DND-41 (cell line): ENCODE results near the gene GABRG3.

Source experiments
- ATAC-seq: fragments of 200-7000 bp; cut with Tn5 transposase; 3 replicates; pipeline ENCODE4 v1.9.1; 2021; ENCODE audit warnings: low read depth; ENCODE audit not compliant: insufficient read depth
- DNase-seq: peaks from one replicate; pipeline ENCODE4 v3.0.0-alpha.2; 2020
- H2AFZ ChIP-seq: 2 replicates; pipeline ENCODE4 v1.6.0; 2012; ENCODE audit warnings: low read depth, low read length
- H3K27ac ChIP-seq: 2 replicates; pipeline ENCODE4 v1.5.1; 2012; ENCODE audit warnings: low read length, inconsistent platforms
- H3K27me3 ChIP-seq: fragments of 200-600 bp; sonication (generic); 2 replicates; pipeline ENCODE4 v1.6.0; 2012; ENCODE audit warnings: low read length, mild to moderate bottlenecking, inconsistent platforms; ENCODE audit not compliant: insufficient read depth, poor library complexity
- H3K36me3 ChIP-seq: 2 replicates; pipeline ENCODE4 v1.5.1; 2012; ENCODE audit warnings: low read length, inconsistent platforms; ENCODE audit not compliant: insufficient read depth
- H3K4me1 ChIP-seq: 2 replicates; pipeline ENCODE4 v1.5.1; 2012; ENCODE audit warnings: mild to moderate bottlenecking, low read length; ENCODE audit not compliant: insufficient read depth
- H3K4me2 ChIP-seq: 2 replicates; pipeline ENCODE4 v1.6.0; 2012; ENCODE audit warnings: mild to moderate bottlenecking, moderate library complexity, low read length, inconsistent platforms; ENCODE audit not compliant: insufficient read depth
- H3K4me3 ChIP-seq, 2 experiments: fragments of 200-600 bp in 1 of 2; shearing (Covaris generic) in 1 of 2; 2 replicates each; pipeline ENCODE4 v1.5.1; 2012 to 2016; ENCODE audit warnings: inconsistent platforms in 2 of 2, low read length in 2 of 2, mild to moderate bottlenecking in 2 of 2, low read depth in 1 of 2, moderate library complexity in 1 of 2
- H3K79me2 ChIP-seq: 2 replicates; pipeline ENCODE4 v1.6.0; 2012; ENCODE audit warnings: low read length, inconsistent platforms; ENCODE audit not compliant: insufficient read depth
- H3K9ac ChIP-seq: 2 replicates; pipeline ENCODE4 v1.6.0; 2012; ENCODE audit warnings: low read depth, mild to moderate bottlenecking, inconsistent platforms, low read length, moderate library complexity
- H3K9me3 ChIP-seq: 2 replicates; pipeline ENCODE4 v1.5.1; 2012; ENCODE audit warnings: low read length, moderate library complexity, mild to moderate bottlenecking, inconsistent platforms; ENCODE audit not compliant: insufficient read depth, severe bottlenecking
- H4K20me1 ChIP-seq: 2 replicates; pipeline ENCODE4 v1.6.0; 2012; ENCODE audit warnings: low read length; ENCODE audit not compliant: insufficient read depth
- CTCF ChIP-seq: IDR thresholded peaks from 2 replicates; pipeline ENCODE4 v1.5.1; 2012; ENCODE audit warnings: borderline replicate concordance, low read length, moderate library complexity, mild to moderate bottlenecking; ENCODE audit not compliant: poor library complexity, severe bottlenecking; ENCODE audit errors: extremely low read depth
- EZH2 ChIP-seq: IDR thresholded peaks from 3 replicates; pipeline ENCODE4 v1.6.1; 2012; ENCODE audit warnings: borderline replicate concordance, low read depth, mild to moderate bottlenecking, moderate library complexity, low read length, inconsistent platforms; ENCODE audit not compliant: severe bottlenecking

Gene GABRG3

GRCh38 chr15:27061739-27062138, 90.8 kb downstream of the GABRG3 start:
- Histone ChIP-seq H3K4me3 (no peak overlapping the region), H3K9ac (no peak overlapping the region), H3K27me3 (no peaks in the 10 kb centered on the region), H3K4me1 (no peaks in the 10 kb centered on the region), H3K9me3 (no peaks in the 10 kb centered on the region), H3K4me2 (no peak overlapping the region), H4K20me1 (no peaks in the 10 kb centered on the region), H3K79me2 (no peaks in the 10 kb centered on the region), H3K36me3 (no peaks in the 10 kb centered on the region), H2AFZ (no peak overlapping the region), H3K27ac (no peak overlapping the region)
- ATAC-seq (no peak), DNase-seq (no peak)
- no peak for TF ChIP-seq CTCF
- TF ChIP-seq EZH2: no peak

- Histone ChIP-seq H3K4me3 (no peak overlapping the region), H4K20me1 (no peaks in the 10 kb centered on the region), H3K9me3 (peaks cover 2% of the 10 kb centered on the region), H3K27me3 (no peaks in the 10 kb centered on the region), H3K4me2 (no peak overlapping the region), H3K27ac (no peak overlapping the region), H3K4me1 (no peaks in the 10 kb centered on the region), H2AFZ (no peak overlapping the region), H3K36me3 (no peaks in the 10 kb centered on the region), H3K79me2 (no peaks in the 10 kb centered on the region), H3K9ac (no peak overlapping the region)
- DNase-seq (no peak), ATAC-seq (no peak)
- TF ChIP-seq CTCF: no peak
- TF ChIP-seq EZH2: no peak
Measured at GRCh38 chr15:27062951-27063350, 92.0 kb downstream of the GABRG3 start.

GRCh38 chr15:27064080-27064479, 93.1 kb downstream of the GABRG3 start:
- Histone ChIP-seq H3K4me1 (no peaks in the 10 kb centered on the region), H3K9me3 (peaks cover 7% of the 10 kb centered on the region), H3K4me3 (no peak overlapping the region), H3K36me3 (no peaks in the 10 kb centered on the region), H3K79me2 (no peaks in the 10 kb centered on the region), H4K20me1 (no peaks in the 10 kb centered on the region), H3K4me2 (no peak overlapping the region), H3K27me3 (no peaks in the 10 kb centered on the region), H3K27ac (no peak overlapping the region), H3K9ac (no peak overlapping the region), H2AFZ (no peak overlapping the region)
- TF ChIP-seq CTCF (no peak), EZH2 (no peak)
- DNase-seq: no peak
- no peak for ATAC-seq

- Histone ChIP-seq H3K4me3 (no peak overlapping the region), H3K79me2 (no peaks in the 10 kb centered on the region), H3K27me3 (no peaks in the 10 kb centered on the region), H3K36me3 (no peaks in the 10 kb centered on the region), H3K4me2 (no peak overlapping the region), H3K9ac (no peak overlapping the region), H3K9me3 (peaks cover 7% of the 10 kb centered on the region), H3K4me1 (no peaks in the 10 kb centered on the region), H4K20me1 (no peaks in the 10 kb centered on the region), H3K27ac (no peak overlapping the region), H2AFZ (no peak overlapping the region)
- ATAC-seq (no peak), DNase-seq (no peak)
- TF ChIP-seq CTCF (no peak), EZH2 (no peak)
Measured at GRCh38 chr15:27065151-27065550, 94.2 kb downstream of the GABRG3 start.
